Thoracic aorta (tissue), 2 donors: Measurements from ENCODE around the gene NUDT1. TPM values are rescaled to one million over a fixed set of nuclear protein-coding genes. Genes with fewer than 3 reads are reported as not detected.

Experiments
- ATAC-seq: fragments of 150-250 bp; one replicate; pipeline ENCODE4 v1.8.0; 2017; ENCODE audit warnings: low read depth; ENCODE audit not compliant: insufficient number of reproducible peaks, low FRiP score
- DNase-seq: peaks from one replicate; pipeline ENCODE4 v3.0.0-alpha.2; 2020; ENCODE audit warnings: low spot score
- H3K27ac ChIP-seq, 2 donors: fragments of 200-600 bp; sonication (generic); 1 replicate in 1 of 2; 2 replicates in 1 of 2; pipeline ENCODE4 v1.5.1; 2016; ENCODE audit warnings: mild to moderate bottlenecking in 2 of 2, moderate library complexity in 2 of 2
- H3K27me3 ChIP-seq: fragments of 200-600 bp; sonication (generic); replicated peaks from 2 replicates; pipeline ENCODE4 v1.6.0; 2016; ENCODE audit warnings: mild to moderate bottlenecking; ENCODE audit not compliant: insufficient read depth
- H3K36me3 ChIP-seq: fragments of 200-600 bp; sonication (generic); one replicate; pipeline ENCODE4 v1.5.1; 2016
- H3K4me1 ChIP-seq, 2 donors: fragments of 200-600 bp; sonication (generic); 1 replicate in 1 of 2; 2 replicates in 1 of 2; pipeline versions ENCODE4 v1.5.1 to v1.6.0; 2016; ENCODE audit warnings: low read depth in 2 of 2, mild to moderate bottlenecking in 1 of 2; ENCODE audit not compliant: control insufficient read depth in 1 of 2
- H3K4me3 ChIP-seq: fragments of 200-600 bp; sonication (generic); 2 replicates; pipeline ENCODE4 v1.5.1; 2016; ENCODE audit warnings: mild to moderate bottlenecking
- H3K9me3 ChIP-seq: fragments of 200-600 bp; sonication (generic); 2 replicates; pipeline ENCODE4 v1.5.1; 2016
- total RNA-seq, 2 donors: library from RNA; depleted of rRNA; stranded (reverse); fragments of >200 nt; gene quantifications; one replicate each; pipeline versions ENCODE4 v1.1.0 to v1.2.3, GENCODE V29; 2016
- TF ChIP-seq, protein P1 (sequence below): fragments of 200-600 bp; sonication (generic); IDR thresholded peaks from one replicate; pipeline ENCODE4 v1.5.1; 2019; ENCODE audit warnings: antibody characterized with exemption

The NUDT1 gene
- total RNA-seq, 2 donors from 2014 or later = 9.7 to 15.2 TPM

DNA sequence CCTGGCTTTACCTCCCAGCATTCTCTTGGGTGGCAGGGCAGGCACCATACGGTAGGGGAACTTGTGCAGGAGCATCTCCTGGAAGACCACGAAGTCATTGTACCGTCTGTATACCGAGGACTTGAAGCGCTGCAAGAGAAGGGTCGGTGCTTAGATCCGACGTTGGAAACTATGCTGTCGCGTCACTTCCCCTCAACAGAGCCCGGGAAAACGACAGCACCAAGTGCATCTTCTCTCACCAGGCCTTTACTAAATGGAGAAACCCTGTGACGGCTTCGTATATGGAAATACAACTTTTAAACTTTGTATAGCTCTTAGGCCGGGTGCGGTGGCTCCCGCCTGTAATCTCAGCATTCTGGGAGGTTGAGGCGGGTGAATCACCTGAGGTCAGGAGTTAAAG, 33.1 kb downstream of the NUDT1 start:
- Histone ChIP-seq H3K9me3 (no peaks in the 10 kb centered on the region), H3K27ac (no peak overlapping the region), H3K4me3 (no peak overlapping the region), H3K36me3 (peaks cover 15% of the 10 kb centered on the region), H3K27me3 (no peaks in the 10 kb centered on the region), H3K4me1 (no peaks in the 10 kb centered on the region)
- no peak for DNase-seq
- ATAC-seq = no peak
- TF ChIP-seq, protein P1, sequence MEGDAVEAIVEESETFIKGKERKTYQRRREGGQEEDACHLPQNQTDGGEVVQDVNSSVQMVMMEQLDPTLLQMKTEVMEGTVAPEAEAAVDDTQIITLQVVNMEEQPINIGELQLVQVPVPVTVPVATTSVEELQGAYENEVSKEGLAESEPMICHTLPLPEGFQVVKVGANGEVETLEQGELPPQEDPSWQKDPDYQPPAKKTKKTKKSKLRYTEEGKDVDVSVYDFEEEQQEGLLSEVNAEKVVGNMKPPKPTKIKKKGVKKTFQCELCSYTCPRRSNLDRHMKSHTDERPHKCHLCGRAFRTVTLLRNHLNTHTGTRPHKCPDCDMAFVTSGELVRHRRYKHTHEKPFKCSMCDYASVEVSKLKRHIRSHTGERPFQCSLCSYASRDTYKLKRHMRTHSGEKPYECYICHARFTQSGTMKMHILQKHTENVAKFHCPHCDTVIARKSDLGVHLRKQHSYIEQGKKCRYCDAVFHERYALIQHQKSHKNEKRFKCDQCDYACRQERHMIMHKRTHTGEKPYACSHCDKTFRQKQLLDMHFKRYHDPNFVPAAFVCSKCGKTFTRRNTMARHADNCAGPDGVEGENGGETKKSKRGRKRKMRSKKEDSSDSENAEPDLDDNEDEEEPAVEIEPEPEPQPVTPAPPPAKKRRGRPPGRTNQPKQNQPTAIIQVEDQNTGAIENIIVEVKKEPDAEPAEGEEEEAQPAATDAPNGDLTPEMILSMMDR = no peak

DNA sequence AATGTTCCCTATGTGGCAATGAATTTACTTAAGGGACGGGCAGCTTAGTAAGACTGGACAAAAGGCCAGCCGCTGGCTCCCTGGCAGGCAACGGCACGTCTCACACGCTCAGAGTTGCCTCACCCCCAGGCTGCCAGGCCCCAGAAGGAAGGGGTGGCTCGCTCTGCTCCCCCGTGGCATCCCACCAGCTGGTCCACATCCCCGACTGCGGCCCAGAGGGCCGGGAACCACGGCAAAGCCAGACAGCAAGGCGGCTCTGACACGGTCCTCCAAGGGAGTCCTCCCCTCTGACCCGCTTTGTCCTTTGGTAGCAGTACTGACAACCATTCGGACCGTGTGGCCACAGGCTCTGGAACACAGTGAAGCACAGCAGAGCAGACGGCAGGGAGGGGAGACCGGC, 34.1 kb downstream of the NUDT1 start:
- no peak overlapping the region for H3K27ac ChIP-seq
- H3K27me3 ChIP-seq = no peaks in the 10 kb centered on the region
- peaks cover 12% of the 10 kb centered on the region for H3K36me3 ChIP-seq
- H3K4me3 ChIP-seq = no peak overlapping the region
- no peaks in the 10 kb centered on the region for H3K4me1 ChIP-seq
- DNase-seq (no peak), ATAC-seq (no peak)
- no peaks in the 10 kb centered on the region for H3K9me3 ChIP-seq
- TF ChIP-seq, protein P1 = no peak

- Histone ChIP-seq H3K36me3 (peaks cover 6% of the 10 kb centered on the region), H3K4me1 (no peaks in the 10 kb centered on the region), H3K27me3 (no peaks in the 10 kb centered on the region), H3K9me3 (no peaks in the 10 kb centered on the region), H3K27ac (no peak overlapping the region), H3K4me3 (no peak overlapping the region)
- ATAC-seq (no peak), DNase-seq (no peak)
- TF ChIP-seq, protein P1 = no peak
Observed at GRCh38 chr7:2278026-2278425, 36.0 kb downstream of the NUDT1 start.

DNA sequence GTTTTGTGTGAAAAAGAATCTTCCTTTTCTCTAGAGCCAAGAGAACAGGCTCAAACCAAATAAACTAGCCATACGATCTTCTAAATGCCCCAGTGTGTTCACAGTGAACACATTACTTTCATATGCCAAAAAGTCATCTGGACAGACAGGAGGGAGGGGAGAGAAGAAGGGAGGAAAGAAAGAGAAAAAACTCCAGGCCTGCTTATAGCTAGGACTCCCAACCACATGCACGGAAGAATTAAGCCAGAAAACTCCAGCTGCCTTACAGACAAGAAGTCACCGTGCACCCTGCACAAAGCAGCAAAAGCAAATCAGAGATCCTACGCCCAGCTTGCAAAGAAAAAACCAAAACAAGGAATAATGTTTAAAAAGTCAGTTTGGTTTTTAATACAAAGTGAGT, 37.9 kb downstream of the NUDT1 start:
- H3K27ac ChIP-seq = no peak overlapping the region
- no peaks in the 10 kb centered on the region for H3K27me3 ChIP-seq
- H3K4me1 ChIP-seq = no peaks in the 10 kb centered on the region
- H3K4me3 ChIP-seq = no peak overlapping the region
- no peak for DNase-seq
- H3K9me3 ChIP-seq = no peaks in the 10 kb centered on the region
- TF ChIP-seq, protein P1 = no peak
- peaks cover 6% of the 10 kb centered on the region for H3K36me3 ChIP-seq
- ATAC-seq = no peak

DNA sequence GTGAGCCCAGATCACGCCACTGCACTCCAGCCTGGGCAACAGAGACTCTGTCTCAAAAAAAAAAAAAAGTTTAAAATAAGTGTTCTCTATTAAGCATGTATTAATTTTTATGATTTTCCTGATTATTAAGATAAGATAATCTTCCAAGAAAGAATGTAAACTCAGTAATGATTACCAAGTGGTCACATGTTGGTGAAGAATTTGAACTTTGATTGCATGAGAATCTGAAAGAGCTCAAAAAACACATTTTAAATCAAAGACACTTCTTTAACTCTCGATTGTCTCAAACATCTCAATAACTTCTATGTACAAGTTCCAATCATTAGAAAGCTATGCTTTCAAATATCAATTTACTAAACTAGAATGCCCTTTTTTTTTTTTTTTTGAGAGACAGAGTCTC, 38.4 kb downstream of the NUDT1 start:
- Histone ChIP-seq H3K27ac (no peak overlapping the region), H3K9me3 (no peaks in the 10 kb centered on the region), H3K4me3 (no peak overlapping the region), H3K36me3 (peaks cover 4% of the 10 kb centered on the region), H3K27me3 (no peaks in the 10 kb centered on the region), H3K4me1 (no peaks in the 10 kb centered on the region)
- TF ChIP-seq, protein P1 = no peak
- ATAC-seq = no peak
- DNase-seq = no peak
